ENCODE measurements around the gene KCNIP4. TPM values are rescaled to one million over a fixed set of nuclear protein-coding genes. Genes with fewer than 3 reads are reported as not detected.

The KCNIP4 gene
- total and polyA plus RNA-seq, 10 of the 15 experiments (the other 5 are each of a cell fraction or from before 2014, with no cell fraction given): 0.03 to 0.23 (median 0.13) TPM; not detected in 7

DNA sequence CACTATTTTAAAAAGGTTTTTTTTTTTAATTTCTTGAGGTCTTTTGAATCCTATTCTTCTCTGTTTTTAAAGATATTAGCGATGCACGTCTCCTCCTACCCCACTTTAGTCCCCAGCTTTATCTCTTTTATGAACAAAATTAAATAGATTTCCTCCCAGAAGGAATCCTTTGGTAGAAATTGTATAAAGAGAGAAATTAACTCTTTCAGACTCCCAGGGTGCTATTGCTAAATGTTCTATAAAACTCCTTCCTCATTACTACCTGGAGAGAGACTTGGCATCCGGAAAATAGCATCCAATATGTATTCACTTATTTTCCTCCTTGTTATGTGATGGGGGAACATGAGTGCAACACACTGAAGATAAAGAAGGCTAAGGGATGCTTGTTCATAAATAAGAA is 1264.8 kb downstream of the KCNIP4 start:
- BruUV-seq (replicated peaks): no TSS peak
- intact Hi-C loops (cut with micrococcal nuclease; ENCODE audit: unreplicated experiment) (loop anchor here (2.0 to 10.0 kb wide), 3 partner anchors 265 to 1996 kb away; no protein-coding TSS in a partner anchor), in situ Hi-C loops (cut with MboI) (loop anchor here (25.0 kb wide), 1 partner anchor 1446 kb away; no protein-coding TSS in a partner anchor)
- DNase-seq (ENCODE audit: low read depth, low spot score) (no peak), FAIRE-seq (no peak), ATAC-seq (no peak)
- Histone ChIP-seq H3K4me3 (no peak overlapping the region), H3K9ac (ENCODE audit: control insufficient read depth, insufficient read depth, low read length) (no peak overlapping the region), H3K4me1 (ENCODE audit: control insufficient read depth, insufficient read depth, low read length) (no peaks in the 10 kb centered on the region), H2AFZ (ENCODE audit: control insufficient read depth, low read depth, low read length) (no peak overlapping the region), H3K27ac (ENCODE audit: control insufficient read depth, insufficient read depth) (no peak overlapping the region), H3K36me3 (ENCODE audit: control insufficient read depth in 2 of 2, insufficient read depth in 2 of 2, low read length in 1 of 2) (no peaks in the 10 kb centered on the region), H3K79me2 (ENCODE audit: control insufficient read depth, insufficient read depth, low read length) (no peaks in the 10 kb centered on the region), H3K9me3 (replicated peaks; ENCODE audit: control insufficient read depth, insufficient read depth, low read length) (no peaks in the 10 kb centered on the region), H4K20me1 (ENCODE audit: control insufficient read depth, insufficient read depth) (no peaks in the 10 kb centered on the region), H3K4me2 (ENCODE audit: control insufficient read depth, insufficient read depth) (no peak overlapping the region), H3K27me3 (replicated peaks in 1 of 2; ENCODE audit: control insufficient read depth in 2 of 2, insufficient read depth in 2 of 2, low read length in 1 of 2) (no peaks in the 10 kb centered on the region)
- ChIA-PET SMC1A (ENCODE audit: uncharacterized antibody, unreplicated experiment) (interaction anchor here (0.7 to 2.6 kb wide), 5 partner anchors 18 to 270 kb away, joined by 3 to 18 read pairs (median 3); no protein-coding TSS in a partner anchor), CTCF (interaction anchor here (0.6 to 5.7 kb wide), 9 partner anchors 8 to 289 kb away, joined by 3 to 49 read pairs (median 13); partner anchors contain the start of gene PACRGL), POLR2A (no interaction called here), RAD21 (ENCODE audit: unreplicated experiment) (interaction anchor here (2.0 to 2.3 kb wide), 2 partner anchors 285 to 288 kb away, joined by 6 read pairs; no protein-coding TSS in a partner anchor)
- TF ChIP-seq SUPT20H (IDR thresholded peaks at IDR 0.05; ENCODE audit: borderline replicate concordance, control insufficient read depth, low read depth, low read length) (no peak), HDAC6 (IDR thresholded peaks at IDR 0.05; ENCODE audit: unreplicated experiment) (no peak), BMI1 (IDR thresholded peaks at IDR 0.05; ENCODE audit: borderline replicate concordance) (no peak), CREM (IDR thresholded peaks at IDR 0.05; ENCODE audit: low read depth) (no peak), GATAD2B (conservative IDR thresholded peaks at IDR 0.05; ENCODE audit: low read depth) (no peak), ZNF622 (IDR thresholded peaks at IDR 0.05) (no peak), SMARCA5 (IDR thresholded peaks at IDR 0.05) (no peak), RAD51 (IDR thresholded peaks at IDR 0.05) (no peak), ZNF24 (IDR thresholded peaks at IDR 0.05) (no peak), CHD1 (IDR thresholded peaks at IDR 0.05; ENCODE audit: low read depth, low read length) (no peak)
- TF ChIP-seq, protein P1, sequence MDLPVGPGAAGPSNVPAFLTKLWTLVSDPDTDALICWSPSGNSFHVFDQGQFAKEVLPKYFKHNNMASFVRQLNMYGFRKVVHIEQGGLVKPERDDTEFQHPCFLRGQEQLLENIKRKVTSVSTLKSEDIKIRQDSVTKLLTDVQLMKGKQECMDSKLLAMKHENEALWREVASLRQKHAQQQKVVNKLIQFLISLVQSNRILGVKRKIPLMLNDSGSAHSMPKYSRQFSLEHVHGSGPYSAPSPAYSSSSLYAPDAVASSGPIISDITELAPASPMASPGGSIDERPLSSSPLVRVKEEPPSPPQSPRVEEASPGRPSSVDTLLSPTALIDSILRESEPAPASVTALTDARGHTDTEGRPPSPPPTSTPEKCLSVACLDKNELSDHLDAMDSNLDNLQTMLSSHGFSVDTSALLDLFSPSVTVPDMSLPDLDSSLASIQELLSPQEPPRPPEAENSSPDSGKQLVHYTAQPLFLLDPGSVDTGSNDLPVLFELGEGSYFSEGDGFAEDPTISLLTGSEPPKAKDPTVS (IDR thresholded peaks at IDR 0.05; ENCODE audit: low read depth, low read length): no peak
- 27% methylated on average over 3 of the region's 3 CpGs for WGBS (ENCODE audit: insufficient coverage, insufficient replicate concordance, low lambda C conversion rate, missing lambda C conversion rate)

All from GM12878 (cell line).